GM04503 (cell line): ENCODE results near the gene CAMTA1.

Source experiments
- DNase-seq: peaks from one replicate; pipeline ENCODE4 v3.0.0-alpha.2; 2012; ENCODE audit warnings: low read depth

The CAMTA1 gene

GRCh38 chr1:6958407-6959030 is 173.3 kb downstream of the CAMTA1 start:
- DNase-seq: no peak

DNA sequence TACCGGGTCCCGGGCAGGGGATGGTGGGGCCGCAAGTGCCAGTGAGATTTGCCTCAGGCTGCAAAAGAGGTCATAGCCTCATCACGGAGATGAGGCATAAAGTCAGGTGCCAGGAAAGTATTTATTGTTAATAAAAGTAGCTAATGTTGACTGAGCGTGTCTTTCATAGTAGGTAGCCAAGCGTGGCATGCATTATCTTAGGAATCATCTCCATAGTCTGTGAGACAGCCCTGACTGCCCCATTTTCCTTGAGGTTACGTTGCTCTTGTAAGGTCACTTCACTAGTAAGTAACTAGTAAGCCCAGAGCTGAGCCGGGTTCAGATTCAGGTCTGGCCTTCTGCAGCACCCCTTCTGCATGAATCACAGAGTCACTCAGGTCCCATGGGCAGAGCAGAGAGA is 174.2 kb downstream of the CAMTA1 start:
- no peak for DNase-seq

DNA sequence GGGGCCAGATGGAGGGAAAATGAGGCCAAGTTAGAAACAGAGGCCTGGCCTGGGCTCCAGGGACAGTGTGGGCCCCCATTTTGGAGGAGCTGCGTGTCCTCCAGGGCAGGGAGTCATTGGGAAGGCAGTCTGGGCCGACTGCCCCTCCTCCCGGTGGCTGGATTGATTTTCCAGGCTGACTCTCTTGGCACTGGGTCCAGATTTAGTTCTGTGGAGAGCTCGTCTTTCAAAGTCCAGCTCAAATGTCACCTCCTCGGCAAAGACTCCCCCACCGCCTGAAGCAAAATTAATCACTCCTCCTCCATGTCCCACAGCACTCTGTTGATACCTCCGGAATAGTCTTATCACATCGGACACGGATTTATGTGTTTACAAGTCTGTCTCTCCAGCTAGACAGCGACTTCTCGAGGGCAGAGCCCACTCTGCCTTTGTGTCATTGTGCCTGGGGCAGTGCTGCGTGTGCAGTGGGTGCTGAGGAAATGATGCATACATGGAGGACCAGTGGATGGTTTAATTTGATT is 175.1 kb downstream of the CAMTA1 start:
- no peak for DNase-seq

DNA sequence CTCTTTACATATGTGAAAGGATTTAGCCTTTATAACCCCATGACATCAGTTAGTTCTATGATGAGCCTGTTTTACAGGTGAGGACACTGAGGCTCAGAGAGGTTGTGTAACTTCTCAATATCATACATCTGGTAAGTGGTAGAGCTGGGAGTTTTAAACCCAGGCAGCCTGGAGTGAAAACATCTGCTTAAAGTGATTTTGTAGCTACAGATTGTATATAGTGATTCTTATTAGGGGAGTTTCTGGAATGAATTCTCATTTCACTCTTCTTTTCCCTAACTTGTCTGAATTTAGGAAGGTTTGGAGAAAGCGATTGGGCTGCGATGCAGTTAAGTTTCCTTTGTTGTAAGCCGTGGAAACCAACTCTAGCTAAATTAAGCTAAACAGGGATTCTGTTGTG is 175.6 kb downstream of the CAMTA1 start:
- DNase-seq: no peak

DNA sequence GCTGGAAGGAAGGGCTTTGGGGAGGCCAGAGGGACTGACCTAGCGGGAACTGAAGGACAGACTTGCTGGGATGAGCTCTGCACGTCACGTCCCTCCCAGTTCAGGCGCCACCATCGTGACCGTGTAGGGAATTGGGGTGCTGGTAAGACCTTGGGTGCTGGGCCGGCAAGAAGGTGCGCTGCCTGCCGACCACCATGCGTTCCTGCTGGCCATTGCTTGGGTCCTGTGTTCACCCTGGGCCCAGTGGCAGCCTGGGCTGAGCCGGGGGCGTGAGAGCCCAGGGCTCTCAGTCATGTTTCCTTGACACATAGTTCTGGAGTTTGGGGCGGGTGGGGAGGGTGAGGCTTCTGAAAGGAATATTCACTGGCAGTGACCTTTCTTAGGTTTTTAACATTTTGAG is 176.0 kb downstream of the CAMTA1 start:
- DNase-seq: no peak

- no peak for DNase-seq
Observed at GRCh38 chr1:6961905-6962477, 176.7 kb downstream of the CAMTA1 start.

DNA sequence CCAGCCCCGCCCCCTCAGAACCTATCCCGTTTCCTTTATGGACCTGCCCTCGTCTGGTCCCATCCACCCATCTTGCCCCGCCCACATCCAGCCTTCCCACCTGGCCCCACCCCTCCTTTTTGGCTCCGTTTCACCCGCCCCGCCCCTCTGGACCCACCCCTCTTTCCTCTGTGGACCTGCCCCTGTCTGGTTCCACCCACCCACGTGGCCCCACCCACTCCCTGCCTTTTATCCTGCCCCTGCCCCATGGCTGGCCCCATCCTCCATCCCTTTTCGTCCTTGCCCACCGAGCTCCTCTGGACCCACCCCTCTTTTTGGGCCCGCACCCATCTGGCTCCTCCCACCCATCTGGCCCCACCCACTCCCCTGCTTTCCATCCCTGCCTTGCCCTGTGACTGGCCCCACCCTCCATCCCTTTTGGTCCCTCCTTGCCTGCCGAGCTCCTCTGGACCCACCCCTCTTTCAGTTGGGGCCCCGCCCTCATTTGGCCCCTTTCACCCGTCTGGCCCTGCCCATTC is 177.3 kb downstream of the CAMTA1 start:
- DNase-seq: no peak

- no peak for DNase-seq
Observed at GRCh38 chr1:6962996-6963911, 178.0 kb downstream of the CAMTA1 start.

- no peak for DNase-seq
Observed at GRCh38 chr1:6963912-6964307, 178.7 kb downstream of the CAMTA1 start.

DNA sequence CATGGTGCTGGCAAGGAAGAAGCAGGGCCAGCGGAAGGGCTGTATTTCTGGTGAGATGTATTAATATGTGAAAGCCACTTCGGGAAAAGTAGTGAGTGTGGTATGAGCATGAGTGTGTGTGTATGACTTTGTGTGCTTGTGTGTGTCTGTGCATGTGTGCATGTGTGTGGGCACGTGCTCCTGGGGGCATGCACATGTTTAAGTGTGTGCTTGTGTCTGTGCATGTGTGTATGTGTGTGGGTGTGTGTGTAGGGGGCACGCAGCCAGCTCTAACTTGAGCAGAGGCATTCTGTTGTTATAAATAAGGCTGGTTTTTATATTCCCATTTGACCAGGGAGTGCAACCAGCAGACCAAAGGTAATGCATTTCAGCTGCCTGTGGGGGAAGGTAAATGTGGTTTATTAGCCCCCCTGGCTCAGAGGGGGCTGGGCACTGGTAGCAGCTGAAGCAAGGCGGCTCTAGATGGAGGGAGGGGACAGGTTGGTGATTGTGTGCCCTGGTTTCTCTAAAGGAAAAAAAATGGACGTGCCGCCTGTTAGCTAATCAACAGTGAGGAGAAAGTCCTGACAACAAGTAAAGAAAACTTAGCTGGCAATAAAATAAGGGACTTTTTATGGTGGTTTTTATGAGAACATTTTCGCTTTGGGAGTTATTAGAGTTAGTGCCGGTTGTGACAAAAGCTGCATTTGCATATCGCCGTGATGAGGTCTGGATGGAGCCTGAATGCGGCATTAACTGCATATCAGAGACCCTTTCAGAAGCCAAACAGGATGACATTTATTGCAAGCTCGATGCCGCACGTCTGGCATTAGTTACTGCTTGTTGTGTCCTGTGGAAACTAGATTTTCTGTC is 180.1 kb downstream of the CAMTA1 start:
- no peak for DNase-seq

DNA sequence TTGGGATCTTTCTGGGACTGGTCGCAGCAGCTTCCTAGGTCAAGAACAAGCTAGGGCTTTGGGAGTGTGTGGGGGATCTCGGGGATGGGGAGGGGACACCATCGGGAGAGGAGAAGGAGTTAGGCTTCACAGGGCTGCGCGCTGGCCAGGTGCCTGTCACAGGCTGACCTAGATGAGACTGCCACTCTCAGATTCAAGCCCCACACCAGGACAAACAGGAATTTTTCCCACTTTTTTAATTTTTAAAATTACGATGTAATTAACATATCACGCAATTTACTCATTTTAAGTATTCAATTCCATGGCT is 180.6 kb downstream of the CAMTA1 start:
- no peak for DNase-seq

DNA sequence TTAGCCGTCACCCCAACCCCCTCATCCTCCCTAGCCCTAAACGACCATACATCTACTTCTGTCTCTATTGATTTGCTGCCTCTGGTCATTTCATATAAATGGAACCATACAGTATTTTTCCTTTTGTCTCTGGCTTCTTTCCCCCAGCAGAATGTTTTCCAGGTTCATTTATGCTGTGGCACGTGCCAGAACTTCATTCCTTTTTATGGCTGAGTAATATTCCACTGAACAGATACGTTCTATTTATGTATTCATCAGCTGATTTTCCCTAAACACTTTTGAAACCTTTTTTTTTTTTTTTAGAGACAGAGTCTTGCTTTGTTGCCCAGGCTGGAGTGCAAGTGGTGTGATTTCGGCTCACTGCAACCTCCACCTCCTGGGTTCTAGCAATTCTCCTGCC is 181.1 kb downstream of the CAMTA1 start:
- no peak for DNase-seq

DNA sequence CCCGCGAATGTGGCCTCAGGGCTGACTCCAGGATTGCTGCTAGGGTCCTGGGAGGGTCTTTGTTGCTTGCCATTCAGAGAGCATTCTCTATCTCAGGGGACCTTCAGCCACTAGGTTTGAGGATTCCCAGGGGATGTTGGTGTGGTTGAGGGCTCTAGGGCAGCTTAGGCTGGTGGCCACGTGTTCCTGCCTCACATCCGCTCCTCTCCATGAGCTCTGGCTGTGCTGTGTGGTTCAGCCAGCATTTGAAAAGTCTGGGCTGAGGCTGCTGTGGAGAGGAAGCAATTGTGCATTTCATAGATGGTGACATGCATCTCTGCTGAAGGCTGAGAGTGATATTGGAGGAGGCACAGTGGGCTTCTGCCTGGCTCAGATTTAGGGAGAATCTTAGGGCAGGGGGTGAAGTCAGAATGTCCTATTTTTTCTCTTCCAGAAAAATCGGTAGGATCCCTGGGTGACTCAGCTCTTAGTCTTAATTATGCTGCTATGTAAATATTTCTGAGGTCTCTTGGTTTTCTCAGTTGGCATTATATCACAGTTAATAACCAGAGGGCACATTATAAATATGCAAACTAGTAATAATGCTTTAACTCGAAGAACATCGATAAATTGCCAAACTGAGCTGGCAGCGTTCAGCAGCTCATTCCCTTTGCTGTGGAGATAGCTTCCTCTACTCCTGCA is 182.3 kb downstream of the CAMTA1 start:
- DNase-seq: no peak

DNA sequence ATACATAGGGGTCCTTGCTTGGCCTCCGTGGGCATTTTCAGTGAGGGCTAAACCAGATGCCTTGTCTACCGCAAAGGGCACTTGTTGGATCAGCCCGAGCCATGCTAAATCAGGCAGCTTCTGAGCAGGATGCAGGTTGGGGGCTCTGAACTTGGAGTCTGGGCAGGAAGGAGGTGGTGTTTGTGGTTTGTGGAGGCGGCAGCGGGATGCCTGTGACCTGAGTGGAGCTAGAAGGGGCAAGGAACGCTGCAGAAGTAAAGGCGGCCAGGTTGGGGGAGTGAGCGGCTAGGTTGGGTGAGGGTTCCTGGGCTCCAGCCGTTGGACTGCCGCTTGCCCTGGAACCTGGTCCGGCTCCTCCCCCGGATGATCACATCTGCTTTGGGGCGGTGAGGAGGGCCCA is 183.9 kb downstream of the CAMTA1 start:
- no peak for DNase-seq

DNA sequence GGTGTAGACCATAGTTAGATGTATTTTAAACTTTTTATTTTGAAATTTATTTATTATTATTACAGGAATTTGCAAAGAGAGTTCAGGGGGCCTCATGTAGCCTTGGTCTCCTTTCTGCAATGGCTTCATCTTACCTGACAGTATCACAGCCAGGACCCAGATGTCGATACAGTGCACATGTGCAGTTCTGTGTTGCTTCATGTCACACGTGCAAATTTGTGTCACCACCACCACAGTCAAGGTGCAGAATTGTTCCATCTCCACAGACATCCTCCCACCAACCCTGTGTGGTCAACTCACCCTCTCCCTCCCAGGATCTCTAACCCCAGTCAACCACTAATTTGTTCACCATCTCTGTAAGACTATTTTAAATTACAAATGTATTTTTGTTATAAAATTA is 184.5 kb downstream of the CAMTA1 start:
- no peak for DNase-seq

GRCh38 chr1:6970221-6970620 is 185.0 kb downstream of the CAMTA1 start:
- no peak for DNase-seq

DNA sequence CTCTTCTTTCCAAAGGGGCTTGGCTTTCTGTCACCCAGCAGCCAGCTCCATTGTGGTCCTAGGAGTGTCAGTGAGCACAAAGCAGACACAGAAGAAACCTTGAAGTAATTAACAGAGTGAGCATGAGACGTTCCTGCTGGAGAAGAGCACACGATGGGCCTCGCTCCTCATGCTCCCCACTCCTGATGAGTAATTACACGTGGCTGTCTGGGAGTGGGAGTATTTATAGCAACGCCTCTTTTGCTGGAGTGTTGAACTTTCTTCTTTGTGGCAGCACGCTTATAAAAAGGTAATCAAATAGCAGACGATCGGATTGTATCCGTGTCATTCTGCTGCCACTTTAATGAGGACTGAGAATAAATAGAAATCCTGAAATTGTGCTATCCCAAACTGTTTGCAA is 185.8 kb downstream of the CAMTA1 start:
- DNase-seq: no peak

DNA sequence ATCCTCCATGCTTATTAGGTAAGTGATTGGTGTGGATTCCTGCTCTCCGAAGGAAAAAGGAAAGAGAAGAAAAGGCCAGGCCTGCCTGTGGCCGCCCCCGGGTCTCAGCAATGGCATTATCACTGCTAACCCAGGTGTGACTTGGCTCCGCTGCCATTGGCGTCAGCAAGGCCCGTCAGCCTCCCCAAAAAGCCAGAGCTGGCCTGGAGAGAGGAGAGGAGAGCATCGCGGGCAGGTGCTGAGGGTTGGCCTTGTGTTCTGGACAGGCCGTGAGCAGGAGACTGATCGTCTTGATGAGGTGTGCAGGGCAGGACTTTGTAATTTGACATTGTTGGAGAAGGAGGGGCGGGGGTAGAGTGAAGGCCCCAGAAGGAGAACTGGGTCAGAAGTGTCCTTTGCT is 186.4 kb downstream of the CAMTA1 start:
- no peak for DNase-seq

GRCh38 chr1:6972399-6972798 is 187.1 kb downstream of the CAMTA1 start:
- no peak for DNase-seq

DNA sequence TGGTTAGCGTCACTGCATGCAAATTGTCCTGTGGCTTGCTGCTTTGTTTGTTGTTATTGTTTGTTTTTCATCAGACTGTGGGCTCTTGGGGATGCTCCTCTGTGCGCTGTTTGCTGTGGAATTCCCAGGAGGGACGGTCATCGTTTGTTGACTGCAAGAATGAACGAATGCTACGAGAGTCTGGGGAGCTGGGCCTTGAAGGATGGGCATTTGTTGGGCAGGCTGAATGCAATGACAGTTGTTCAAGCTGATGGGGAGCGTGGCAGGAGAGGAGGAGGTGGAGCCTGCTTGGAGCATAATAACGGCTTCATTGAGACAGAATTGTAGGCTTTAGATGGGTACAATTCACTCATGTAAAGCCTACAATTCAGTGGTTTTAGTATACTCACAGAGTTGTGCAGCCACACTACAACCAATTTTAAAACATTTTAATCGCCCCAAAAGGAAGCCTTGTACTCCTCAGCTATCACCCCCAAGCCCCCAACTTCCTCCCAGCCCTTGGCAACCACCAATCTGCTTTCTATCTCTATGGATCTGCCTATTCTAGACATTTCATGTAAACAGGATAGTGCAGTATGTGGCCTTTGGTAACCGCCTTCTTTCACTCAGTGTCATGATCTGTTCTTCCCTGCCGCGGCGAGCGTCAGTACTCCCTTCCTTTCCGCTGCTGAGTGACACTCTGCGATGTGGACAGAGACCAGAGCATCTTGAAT is 190.2 kb downstream of the CAMTA1 start:
- no peak for DNase-seq

GRCh38 chr1:6976044-6976375 is 190.8 kb downstream of the CAMTA1 start:
- no peak for DNase-seq
